Transverse colon (tissue), 4 donors: Measurements from ENCODE around the gene RPP30. TPM values are rescaled to one million over a fixed set of nuclear protein-coding genes. Genes with fewer than 3 reads are reported as not detected.

Source experiments
- DNase-seq: peaks from one replicate; pipeline ENCODE4 v3.0.0-alpha.2; 2019
- H3K27ac ChIP-seq, 4 donors: fragments of 200-600 bp; sonication (generic); 2 replicates each; pipeline ENCODE4 v1.5.1; 2016 to 2018; ENCODE audit warnings: inconsistent platforms in 4 of 4
- H3K27me3 ChIP-seq: fragments of 200-600 bp; sonication (generic); 2 replicates; pipeline ENCODE4 v1.5.1; 2017; ENCODE audit warnings: inconsistent platforms
- H3K36me3 ChIP-seq, 4 donors: fragments of 200-600 bp; sonication (generic); 2 replicates each; pipeline ENCODE4 v1.5.1; 2017 to 2019; ENCODE audit warnings: inconsistent platforms in 4 of 4
- H3K4me1 ChIP-seq, 4 donors: fragments of 200-600 bp; sonication (generic); 2 replicates each; pipeline ENCODE4 v1.5.1; 2017 to 2020; ENCODE audit warnings: inconsistent platforms in 4 of 4
- H3K4me3 ChIP-seq, 4 donors: fragments of 200-600 bp; sonication (generic); 1 replicate in 1 of 4; 2 replicates in 3 of 4; pipeline versions ENCODE4 v1.5.1 to v1.6.1; 2017 to 2019; ENCODE audit warnings: inconsistent platforms in 4 of 4
- H3K9me3 ChIP-seq, 2 donors: fragments of 200-600 bp; sonication (generic); 2 replicates each; pipeline ENCODE4 v1.5.1; 2017 to 2019; ENCODE audit warnings: inconsistent platforms in 2 of 2
- EP300 ChIP-seq: sonication (generic); formaldehyde crosslinking; IDR thresholded peaks from one replicate; pipeline ENCODE4 v1.6.1; 2017; ENCODE audit warnings: antibody characterized with exemption, low read depth
- POLR2A ChIP-seq: fragments of 450-650 bp; IDR thresholded peaks from one replicate; pipeline ENCODE4 v1.6.1; 2016; ENCODE audit warnings: antibody characterized with exemption, mild to moderate bottlenecking, moderate library complexity
- POLR2AphosphoS5 ChIP-seq, 3 donors: sonication (generic); formaldehyde crosslinking; IDR thresholded peaks; one replicate each; pipeline ENCODE4 v1.6.1; 2016; ENCODE audit warnings: antibody characterized with exemption in 3 of 3
- WGBS, 2 donors: methylation state at CpG; one replicate each; pipeline ENCODE4 v1.1.5; 2018; ENCODE audit warnings: low coverage in 1 of 2; 5-methylcytosine and 5-hydroxymethylcytosine counted together
- in situ Hi-C, 4 donors: fragments of 200-750 bp; cut with MboI; loops; one replicate each; pipeline versions ENCODE4 v1.15.0 to v1.15.1; 2017; ENCODE audit warnings: low sequenced_read_pairs in 3 of 4, low pct_ligation_motif_present in 1 of 4, low pct_unique_long_range_greater_than_20kb in 1 of 4
- intact Hi-C: fragments of 100-400 bp; cut with DNase I; formaldehyde crosslinking; loops from one replicate; pipeline ENCODE4 v1.15.1; 2023; ENCODE audit warnings: low total_unique reads
- small RNA-seq, 4 donors: library from RNA; depleted of rRNA; stranded (forward); fragments of <200 nt; gene quantifications; one replicate each; pipeline ENCODE3, GENCODE V24; 2016
- total RNA-seq, 4 donors: library from RNA; depleted of rRNA; stranded (reverse); fragments of >200 nt; gene quantifications; one replicate each; pipeline ENCODE4 v1.1.0, GENCODE V29; 2016
- TF ChIP-seq, protein P1 (sequence below), 5 experiments: fragments of 200-600 bp in 3 of 5; fragments of 450-650 bp in 2 of 5; sonication (generic) in 3 of 5; IDR thresholded peaks; 1 replicate in 2 of 5; 2 replicates in 3 of 5; pipeline ENCODE4 v1.5.1; 2016 to 2017; ENCODE audit warnings: antibody characterized with exemption in 5 of 5, inconsistent platforms in 3 of 5, mild to moderate bottlenecking in 2 of 5, moderate library complexity in 1 of 5

RPP30 gene
- total RNA-seq, 4 donors from 2014 or later: 4.6 to 48.3 (median 18.7) TPM

DNA sequence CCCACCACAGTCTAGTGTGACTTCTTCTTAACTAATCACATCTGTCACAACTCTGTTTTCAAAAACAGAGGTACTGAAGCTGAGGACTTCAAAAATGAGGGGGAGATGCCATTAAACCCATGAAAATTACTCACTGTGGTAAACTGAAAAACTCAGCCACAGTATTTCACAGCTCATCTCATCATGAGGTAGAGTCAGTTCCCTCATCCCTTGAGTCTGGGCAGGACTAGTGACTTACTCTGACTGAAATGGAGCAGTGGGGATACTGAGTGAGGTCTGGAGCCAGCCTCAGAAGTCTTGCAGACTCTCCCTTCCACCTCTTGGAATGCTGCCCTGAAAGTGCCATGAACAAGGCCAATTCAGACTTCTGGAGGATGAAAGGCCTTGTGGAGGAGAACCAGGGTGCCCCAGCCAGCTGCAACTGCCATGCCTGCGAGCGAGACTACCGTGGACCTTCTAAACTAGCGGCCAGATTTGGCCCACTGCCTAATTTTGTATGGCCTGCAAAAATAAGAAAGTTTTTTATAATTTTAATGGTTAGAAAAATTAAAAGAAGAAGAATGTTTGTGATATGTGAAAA lies 73.8 kb downstream of the RPP30 start:
- WGBS, 2 donors: 69 to 82% methylated on average over 3 to 4 of the region's 4 CpGs
- H3K27ac ChIP-seq: no peak overlapping the region

DNA sequence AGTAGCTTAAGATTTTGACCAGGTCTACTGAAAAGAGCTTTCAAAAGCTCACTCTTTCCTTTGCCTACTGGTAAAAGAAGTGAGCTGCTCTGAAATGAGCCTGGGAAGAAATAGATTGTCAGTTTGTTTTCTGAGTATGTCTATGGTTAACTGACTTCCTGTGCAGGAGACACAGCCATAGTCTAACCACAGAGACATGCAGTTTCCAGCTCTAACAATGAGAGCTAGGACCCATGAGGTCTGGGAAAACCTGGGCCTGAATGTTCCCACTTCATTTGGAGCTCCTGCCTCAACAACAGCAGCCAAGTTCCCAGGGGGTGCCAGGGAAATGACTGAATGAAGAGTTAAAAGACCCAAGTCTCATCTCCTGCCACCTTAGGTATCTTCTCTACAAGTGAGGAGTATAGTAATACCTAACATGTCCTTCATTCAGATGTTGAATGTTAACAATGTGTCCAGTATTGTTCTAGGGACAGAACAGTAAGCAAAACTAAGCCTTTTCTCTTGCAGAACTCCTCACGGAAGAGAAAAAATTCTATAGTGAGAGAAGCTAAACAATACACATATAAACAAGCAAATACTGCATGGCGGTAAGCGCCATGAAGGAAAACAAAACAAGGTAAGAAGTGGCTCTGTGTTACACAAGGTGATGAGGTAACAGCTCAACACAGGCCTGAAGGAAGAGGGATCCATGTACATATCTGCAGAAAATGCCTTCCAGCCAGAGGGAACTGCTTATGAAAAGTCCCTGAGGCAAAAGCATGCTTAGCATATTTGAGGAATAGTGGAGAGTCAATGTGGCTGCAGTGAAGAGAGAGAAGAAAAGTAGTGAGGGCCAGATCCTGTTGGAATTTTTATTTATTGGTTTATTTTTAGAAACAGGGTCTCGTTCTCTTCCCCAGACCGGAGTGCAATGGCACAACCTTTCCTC lies 75.5 kb downstream of the RPP30 start:
- no peak overlapping the region for H3K4me3 ChIP-seq
- in situ Hi-C loops: no loop called here

More for the DNA sequence above, 73.8 kb downstream of the RPP30 start:
- Histone ChIP-seq H3K4me3 (no peak overlapping the region), H3K9me3 (no peaks in the 10 kb centered on the region), H3K4me1 (no peaks in the 10 kb centered on the region), H3K27me3 (no peaks in the 10 kb centered on the region), H3K36me3 (no peaks in the 10 kb centered on the region)
- in situ Hi-C loops: no loop called here
- intact Hi-C loops: loop anchor here (5.0 kb wide), 1 partner anchor 587 kb away; no protein-coding TSS in a partner anchor
- DNase-seq: no peak
- TF ChIP-seq EP300 (no peak), POLR2AphosphoS5 (IDR thresholded peaks at IDR 0.05) (no peak), POLR2A (no peak)
- TF ChIP-seq, protein P1, sequence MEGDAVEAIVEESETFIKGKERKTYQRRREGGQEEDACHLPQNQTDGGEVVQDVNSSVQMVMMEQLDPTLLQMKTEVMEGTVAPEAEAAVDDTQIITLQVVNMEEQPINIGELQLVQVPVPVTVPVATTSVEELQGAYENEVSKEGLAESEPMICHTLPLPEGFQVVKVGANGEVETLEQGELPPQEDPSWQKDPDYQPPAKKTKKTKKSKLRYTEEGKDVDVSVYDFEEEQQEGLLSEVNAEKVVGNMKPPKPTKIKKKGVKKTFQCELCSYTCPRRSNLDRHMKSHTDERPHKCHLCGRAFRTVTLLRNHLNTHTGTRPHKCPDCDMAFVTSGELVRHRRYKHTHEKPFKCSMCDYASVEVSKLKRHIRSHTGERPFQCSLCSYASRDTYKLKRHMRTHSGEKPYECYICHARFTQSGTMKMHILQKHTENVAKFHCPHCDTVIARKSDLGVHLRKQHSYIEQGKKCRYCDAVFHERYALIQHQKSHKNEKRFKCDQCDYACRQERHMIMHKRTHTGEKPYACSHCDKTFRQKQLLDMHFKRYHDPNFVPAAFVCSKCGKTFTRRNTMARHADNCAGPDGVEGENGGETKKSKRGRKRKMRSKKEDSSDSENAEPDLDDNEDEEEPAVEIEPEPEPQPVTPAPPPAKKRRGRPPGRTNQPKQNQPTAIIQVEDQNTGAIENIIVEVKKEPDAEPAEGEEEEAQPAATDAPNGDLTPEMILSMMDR (IDR thresholded peaks at IDR 0.05): no peak

More for the DNA sequence above, 75.5 kb downstream of the RPP30 start:
- H3K27ac ChIP-seq: no peak overlapping the region
- H3K27me3 ChIP-seq: no peaks in the 10 kb centered on the region
- H3K36me3 ChIP-seq: no peaks in the 10 kb centered on the region
- DNase-seq: no peak
- no peaks in the 10 kb centered on the region for H3K9me3 ChIP-seq
- no peak for TF ChIP-seq POLR2AphosphoS5 (IDR thresholded peaks at IDR 0.05)
- TF ChIP-seq, protein P1 (IDR thresholded peaks at IDR 0.05): no peak
- no peak for TF ChIP-seq EP300
- TF ChIP-seq POLR2A: no peak
- WGBS, 2 donors: 82 to 88% methylated on average over 4 to 5 of the region's 5 CpGs
- H3K4me1 ChIP-seq: no peaks in the 10 kb centered on the region
- intact Hi-C loops: loop anchor here (5.0 kb wide), 1 partner anchor 585 kb away; no protein-coding TSS in a partner anchor

Small RNA genes within 50 kb of the gene (small RNA-seq; reads per million reads assigned to genes)
- gene RF00019 (0 reads per million in 4 donors), gene RNU6-740P (0 reads per million in 4 donors)

Other genes with a start within 250 kb of the RPP30 start
- 1 to 10 TPM in 1 of 4 donors, under 1 TPM in 1, not detected in 2; 0.55 to 1.3 TPM for gene HTR7, start 13.9 kb upstream of the RPP30 start, total RNA-seq
- not detected for gene ANKRD1, start 49.1 kb downstream of the RPP30 start, total RNA-seq